NCI-H345 (cell line): ENCODE results near the gene BRAP.
"Not testable (repeated sequence)": the region's sequence is repeated elsewhere in the genome, so short reads cannot be mapped to it uniquely, and the experiment has no call there.

Source experiments
- DNase-seq: peaks from one replicate; lab custom pipeline; 2025; lab: John Stamatoyannopoulos, UW

The BRAP gene

GRCh38 chr12:111677186-111677585 lies 8.6 kb downstream of the BRAP start:
- DNase-seq = no peak

DNA sequence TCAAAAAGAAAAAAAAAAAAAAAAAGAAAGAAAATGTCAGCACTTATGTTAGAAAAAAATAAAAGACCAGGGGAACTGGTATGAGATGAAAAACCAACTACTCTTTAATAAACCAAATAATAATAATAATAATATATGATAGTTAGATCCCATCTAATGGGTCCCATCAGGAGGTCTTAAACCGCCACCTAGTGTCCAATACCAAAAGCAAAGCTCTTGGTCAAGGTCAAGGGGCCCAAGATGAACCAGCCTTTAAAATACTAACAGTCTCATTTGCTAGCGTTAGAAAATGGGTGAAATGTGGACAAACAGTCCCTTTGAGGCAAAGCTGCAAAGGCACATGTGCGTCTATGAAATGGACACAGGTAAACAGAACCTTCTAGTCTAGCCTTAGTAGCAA lies 12.3 kb downstream of the BRAP start:
- DNase-seq = no peak

DNA sequence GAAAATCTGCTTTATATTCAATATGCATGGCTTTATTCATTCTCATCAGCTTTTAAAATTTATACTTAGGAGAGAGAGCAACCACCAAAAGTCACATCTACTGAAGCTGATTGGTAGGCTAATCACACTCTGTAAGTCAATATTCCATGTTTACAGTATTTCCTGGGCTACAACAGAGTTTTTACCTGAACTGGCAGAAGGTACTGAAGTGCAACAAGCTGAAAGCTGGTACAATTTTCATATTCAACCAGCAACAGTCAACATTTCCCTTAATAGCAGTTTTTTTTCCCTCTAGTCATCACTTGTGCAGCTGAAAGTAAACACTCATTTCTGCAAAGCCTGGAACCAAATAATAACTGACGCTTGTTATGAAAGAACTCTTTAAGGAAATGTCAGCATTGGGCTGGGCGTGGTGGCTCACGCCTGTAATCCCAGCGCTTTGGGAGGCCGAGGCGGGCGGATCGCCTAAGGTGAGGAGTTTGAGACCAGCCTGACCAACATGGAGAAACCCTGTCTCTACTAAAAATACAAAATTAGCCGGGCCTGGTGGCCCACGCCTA lies 12.9 kb downstream of the BRAP start:
- DNase-seq = no peak

GRCh38 chr12:111664961-111665865 lies 20.5 kb downstream of the BRAP start:
- no peak for DNase-seq

DNA sequence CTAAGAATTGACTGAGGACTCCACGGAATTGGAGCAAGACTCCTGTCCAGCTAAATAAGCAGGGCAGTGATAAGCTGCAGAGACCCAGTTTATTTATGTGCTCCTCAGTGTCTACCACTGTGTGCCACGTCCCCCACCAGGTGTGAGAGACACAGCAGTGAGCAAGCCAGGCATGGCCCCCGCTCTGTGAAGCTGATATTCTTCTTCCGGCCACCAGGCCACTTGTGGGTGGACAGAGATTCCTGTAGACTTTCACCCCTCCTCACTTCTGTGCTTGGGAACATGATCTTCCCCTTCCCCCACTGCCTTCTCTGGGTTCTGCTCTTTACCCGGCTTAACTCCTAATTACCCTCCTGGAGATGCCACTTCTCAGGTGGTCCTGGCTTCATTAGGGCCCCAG lies 21.3 kb downstream of the BRAP start:
- DNase-seq = no peak

GRCh38 chr12:111656016-111656415 lies 29.7 kb downstream of the BRAP start:
- DNase-seq = no peak

GRCh38 chr12:111655356-111655755 lies 30.4 kb downstream of the BRAP start:
- no peak for DNase-seq

GRCh38 chr12:111653596-111653995 lies 32.2 kb downstream of the BRAP start:
- no peak for DNase-seq

GRCh38 chr12:111652530-111652929 lies 33.2 kb downstream of the BRAP start:
- not testable (repeated sequence) for DNase-seq

- DNase-seq = no peak
Observed at GRCh38 chr12:111650912-111651311, 34.8 kb downstream of the BRAP start.

DNA sequence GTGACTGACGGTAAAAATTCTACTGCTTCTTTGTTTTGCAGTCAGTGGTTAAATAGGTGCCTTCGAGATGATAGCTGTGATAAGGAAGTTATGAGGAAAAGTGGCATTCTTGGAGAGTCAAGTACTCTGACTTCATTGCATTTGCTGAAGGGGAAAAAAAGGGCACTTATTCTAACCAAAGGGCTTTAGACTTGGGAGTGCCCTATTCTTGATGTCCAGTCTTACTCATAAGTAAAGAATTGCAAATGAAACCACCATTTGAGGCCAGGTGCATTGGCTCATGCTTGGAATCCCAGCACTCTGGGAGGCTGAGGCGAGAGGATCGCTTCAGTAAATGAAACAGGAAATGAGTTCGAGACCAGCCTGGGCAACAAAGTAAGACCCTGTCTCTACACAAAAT lies 40.3 kb downstream of the BRAP start:
- DNase-seq = no peak

GRCh38 chr12:111643427-111643826 lies 42.3 kb downstream of the BRAP start:
- DNase-seq = no peak

DNA sequence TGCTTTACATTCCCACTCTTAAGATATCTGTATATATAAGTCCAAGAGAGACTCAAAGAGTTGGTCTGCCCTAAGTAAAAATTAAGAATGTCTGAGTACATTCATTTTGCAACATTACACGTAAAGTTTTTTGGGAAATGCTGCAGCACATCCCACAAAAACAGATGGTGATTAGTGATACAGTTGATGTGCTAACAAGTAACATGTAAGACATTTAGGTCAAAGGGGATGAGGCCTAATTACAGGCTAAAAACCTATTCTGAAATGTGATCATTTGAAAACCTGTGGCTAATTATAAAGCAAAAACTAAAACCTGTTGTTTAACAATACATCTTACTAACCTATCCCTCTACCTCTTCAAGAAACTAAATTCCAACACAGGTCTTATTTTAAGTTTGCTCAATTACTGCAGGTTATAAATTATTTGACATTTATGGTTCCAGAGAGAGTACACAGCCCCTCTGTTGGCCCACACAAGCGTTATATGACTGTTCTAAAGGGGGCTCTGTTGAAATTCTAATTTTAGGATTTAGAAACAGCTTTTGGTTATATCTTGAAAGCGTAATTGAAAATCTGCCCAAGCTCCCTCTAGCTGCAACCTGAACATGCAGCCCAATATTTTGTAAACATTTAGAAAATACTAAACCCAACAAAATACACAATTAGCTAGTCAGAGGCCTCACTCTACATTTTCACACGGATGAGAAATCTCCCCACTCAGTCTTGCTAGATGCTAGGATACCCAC lies 42.9 kb downstream of the BRAP start:
- no peak for DNase-seq

DNA sequence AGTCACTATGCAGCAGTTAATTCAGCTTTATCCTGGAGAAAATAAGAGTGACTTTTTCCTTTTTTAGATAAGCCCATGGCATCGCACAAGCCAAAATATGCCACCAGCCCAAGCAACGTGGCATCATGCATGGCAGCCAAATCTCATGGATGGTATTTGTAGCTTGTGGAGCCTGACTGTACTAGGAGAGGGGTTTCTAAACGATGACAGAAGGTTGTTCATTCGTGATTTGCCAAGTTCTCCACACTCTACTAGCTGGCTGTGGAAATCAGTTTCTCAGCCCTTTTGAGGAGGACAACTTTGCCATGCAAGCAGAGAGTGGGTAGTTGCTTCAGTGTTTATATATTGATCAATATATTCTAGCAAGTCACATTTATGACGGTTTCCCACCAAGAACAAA lies 45.2 kb downstream of the BRAP start:
- no peak for DNase-seq

GRCh38 chr12:111638556-111638955 lies 47.2 kb downstream of the BRAP start:
- no peak for DNase-seq

GRCh38 chr12:111636209-111636945 lies 49.4 kb downstream of the BRAP start:
- no peak for DNase-seq

- no peak for DNase-seq
Observed at GRCh38 chr12:111635524-111635923, 50.2 kb downstream of the BRAP start.

GRCh38 chr12:111628505-111629260 lies 57.1 kb downstream of the BRAP start:
- DNase-seq = no peak

- no peak for DNase-seq
Observed at GRCh38 chr12:111626230-111626629, 59.5 kb downstream of the BRAP start.

DNA sequence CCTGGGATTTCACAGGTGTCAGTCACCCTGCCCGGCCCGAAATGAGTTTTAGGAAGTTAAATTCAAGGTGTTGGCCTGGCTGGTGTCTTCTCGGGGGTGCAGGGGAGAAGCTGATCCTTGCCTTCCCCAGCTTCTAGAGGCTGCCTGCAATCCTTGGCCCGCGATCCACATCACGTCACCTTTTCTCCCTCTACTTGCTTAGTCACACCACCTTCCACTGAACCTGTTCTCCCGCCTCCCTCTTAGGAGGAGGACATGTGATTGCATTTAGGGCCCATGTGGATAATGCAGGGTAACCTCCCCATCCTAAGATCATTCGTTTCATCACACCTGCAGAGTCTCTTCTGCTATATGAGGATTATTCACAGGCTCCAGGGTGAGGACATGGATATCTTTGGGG lies 61.2 kb downstream of the BRAP start:
- no peak for DNase-seq

- not testable (repeated sequence) for DNase-seq
Observed at GRCh38 chr12:111617841-111618240, 67.9 kb downstream of the BRAP start.
